HepG2 (cell line): ENCODE measurements around the gene CPN1. TPM values are rescaled to one million over a fixed set of nuclear protein-coding genes. Genes with fewer than 3 reads are reported as not detected.

Experiments
- polyA plus RNA-seq, 8 experiments: library from polyadenylated mRNA; depleted of rRNA in 3 of 8; stranded (reverse) in 7 of 8; unstranded in 1 of 8; fragments of >200 nt; fragmentation: Illumina TruSeq in 4 of 8; extraction: Trizol in 4 of 8; gene quantifications; 2 replicates each; pipeline versions ENCODE4 v1.2.1 to v1.2.3, GENCODE V29; 2011 to 2016; ENCODE audit warnings: low read depth in 4 of 8, missing spikeins in 1 of 8, mixed read lengths in 1 of 8; ENCODE audit not compliant: insufficient read depth in 1 of 8
- total RNA-seq, 5 experiments: library from RNA; depleted of rRNA; stranded (reverse); fragments of >200 nt; fragmentation: Illumina TruSeq; extraction: Trizol; gene quantifications; 2 replicates each; pipeline ENCODE4 v1.2.3, GENCODE V29; 2016; ENCODE audit warnings: low read depth in 1 of 5

CPN1 gene
- total and polyA plus RNA-seq, 2 of the 13 experiments (the other 11 are each of a cell fraction or from before 2014, with no cell fraction given): 17.3 to 35.1 TPM

Other genes starting within 250 kb of the CPN1 start
- gene DNMBP, start 71.9 kb downstream of the CPN1 start, total RNA-seq (2016; rRNA removed; fragmentation: Illumina TruSeq; extraction: Trizol): 6.3 and 6.4 TPM in 2 replicates
- 3.6 and 4.2 TPM in 2 replicates for gene DNMBP, start 71.9 kb downstream of the CPN1 start, polyA plus RNA-seq (2011; rRNA removed)
- 46.9 and 69.3 TPM in 2 replicates for gene ERLIN1, start 104.2 kb upstream of the CPN1 start, total RNA-seq (2016; rRNA removed; fragmentation: Illumina TruSeq; extraction: Trizol)
- gene ERLIN1, start 104.2 kb upstream of the CPN1 start, polyA plus RNA-seq (2011; rRNA removed): 56.8 and 61.3 TPM in 2 replicates
- gene CHUK, start 147.7 kb upstream of the CPN1 start, total RNA-seq (2016; rRNA removed; fragmentation: Illumina TruSeq; extraction: Trizol): 30.3 and 44.3 TPM in 2 replicates
- 8.0 and 9.6 TPM in 2 replicates for gene CHUK, start 147.7 kb upstream of the CPN1 start, polyA plus RNA-seq (2011; rRNA removed)
- 42.1 and 60.0 TPM in 2 replicates for gene CWF19L1, start 185.8 kb upstream of the CPN1 start, total RNA-seq (2016; rRNA removed; fragmentation: Illumina TruSeq; extraction: Trizol)
- 11.8 and 13.6 TPM in 2 replicates for gene CWF19L1, start 185.8 kb upstream of the CPN1 start, polyA plus RNA-seq (2011; rRNA removed)
- gene BLOC1S2, start 204.8 kb upstream of the CPN1 start, total RNA-seq (2016; rRNA removed; fragmentation: Illumina TruSeq; extraction: Trizol): 64.4 and 81.4 TPM in 2 replicates
- gene BLOC1S2, start 204.8 kb upstream of the CPN1 start, polyA plus RNA-seq (2011; rRNA removed): 19.2 and 22.3 TPM in 2 replicates
- gene PKD2L1, start 248.4 kb upstream of the CPN1 start, total RNA-seq (2016; rRNA removed; fragmentation: Illumina TruSeq; extraction: Trizol): 0.07 and 0.31 TPM in 2 replicates
- 0.15 and 0.27 TPM in 2 replicates for gene PKD2L1, start 248.4 kb upstream of the CPN1 start, polyA plus RNA-seq (2011; rRNA removed)